ENCODE data around the gene IKBIP. TPM values are rescaled to one million over a fixed set of nuclear protein-coding genes. Genes with fewer than 3 reads are reported as not detected.
"Not testable (repeated sequence)": the region's sequence is repeated elsewhere in the genome, so short reads cannot be mapped to it uniquely, and the experiment has no call there.

Gene IKBIP
- total RNA-seq, 1 experiment from 2014 or later = 10.9 TPM

DNA sequence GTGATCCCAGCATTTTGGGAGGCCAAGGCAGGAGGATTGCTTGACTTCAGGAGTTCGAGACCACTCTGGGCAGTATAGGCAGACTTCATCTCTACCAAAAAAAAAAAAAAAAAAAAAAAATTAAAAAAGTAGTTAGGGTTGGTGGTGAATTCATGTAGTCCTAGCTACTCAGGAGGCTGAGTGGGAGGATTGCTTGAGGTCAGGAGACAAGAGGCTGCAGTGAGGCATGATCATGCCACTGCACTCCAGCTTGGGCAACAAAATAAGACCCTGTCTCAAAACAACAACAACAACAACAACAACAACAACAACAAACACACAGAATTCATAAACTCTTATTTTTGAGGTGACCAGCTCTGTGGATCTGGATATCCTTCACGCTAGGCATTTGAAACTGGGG lies 34.0 kb downstream of the IKBIP start:
- DNase-seq = no peak
- H3K27ac Mint-ChIP-seq (ENCODE audit: unreplicated experiment) = no peak overlapping the region
- Histone ChIP-seq H3K9me3 (no peaks in the 10 kb centered on the region), H3K36me3 (ENCODE audit: control insufficient read depth, insufficient read depth, low read length) (no peaks in the 10 kb centered on the region), H3K4me3 (ENCODE audit: low read depth, low read length) (no peak overlapping the region), H3K4me1 (no peaks in the 10 kb centered on the region), H3K27me3 (replicated peaks; ENCODE audit: control insufficient read depth, insufficient read depth, low read length) (no peaks in the 10 kb centered on the region)
- peaks cover 6% of the 10 kb centered on the region for H3K4me1 Mint-ChIP-seq (ENCODE audit: low read depth, unreplicated experiment)
- TF ChIP-seq, protein P1, sequence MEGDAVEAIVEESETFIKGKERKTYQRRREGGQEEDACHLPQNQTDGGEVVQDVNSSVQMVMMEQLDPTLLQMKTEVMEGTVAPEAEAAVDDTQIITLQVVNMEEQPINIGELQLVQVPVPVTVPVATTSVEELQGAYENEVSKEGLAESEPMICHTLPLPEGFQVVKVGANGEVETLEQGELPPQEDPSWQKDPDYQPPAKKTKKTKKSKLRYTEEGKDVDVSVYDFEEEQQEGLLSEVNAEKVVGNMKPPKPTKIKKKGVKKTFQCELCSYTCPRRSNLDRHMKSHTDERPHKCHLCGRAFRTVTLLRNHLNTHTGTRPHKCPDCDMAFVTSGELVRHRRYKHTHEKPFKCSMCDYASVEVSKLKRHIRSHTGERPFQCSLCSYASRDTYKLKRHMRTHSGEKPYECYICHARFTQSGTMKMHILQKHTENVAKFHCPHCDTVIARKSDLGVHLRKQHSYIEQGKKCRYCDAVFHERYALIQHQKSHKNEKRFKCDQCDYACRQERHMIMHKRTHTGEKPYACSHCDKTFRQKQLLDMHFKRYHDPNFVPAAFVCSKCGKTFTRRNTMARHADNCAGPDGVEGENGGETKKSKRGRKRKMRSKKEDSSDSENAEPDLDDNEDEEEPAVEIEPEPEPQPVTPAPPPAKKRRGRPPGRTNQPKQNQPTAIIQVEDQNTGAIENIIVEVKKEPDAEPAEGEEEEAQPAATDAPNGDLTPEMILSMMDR (IDR thresholded peaks at IDR 0.05; ENCODE audit: insufficient read depth in 1 of 2, low read depth in 1 of 2, low read length in 1 of 2, severe bottlenecking in 1 of 2, unreplicated experiment in 1 of 2) = no peak
- H3K9me3 Mint-ChIP-seq (ENCODE audit: unreplicated experiment) = no peaks in the 10 kb centered on the region
- H3K36me3 Mint-ChIP-seq (ENCODE audit: insufficient read depth, unreplicated experiment) = peaks cover 4% of the 10 kb centered on the region
- CTCF ChIA-PET = no interaction called here
- POLR2A ChIA-PET = no interaction called here
- BruUV-seq (replicated peaks) = no TSS peak
- intact Hi-C loops (cut with micrococcal nuclease; ENCODE audit: unreplicated experiment) = no loop called here
- no peak overlapping the region for H3K4me3 Mint-ChIP-seq (ENCODE audit: unreplicated experiment)
- H3K27me3 Mint-ChIP-seq (ENCODE audit: insufficient read depth, unreplicated experiment) = no peaks in the 10 kb centered on the region

DNA sequence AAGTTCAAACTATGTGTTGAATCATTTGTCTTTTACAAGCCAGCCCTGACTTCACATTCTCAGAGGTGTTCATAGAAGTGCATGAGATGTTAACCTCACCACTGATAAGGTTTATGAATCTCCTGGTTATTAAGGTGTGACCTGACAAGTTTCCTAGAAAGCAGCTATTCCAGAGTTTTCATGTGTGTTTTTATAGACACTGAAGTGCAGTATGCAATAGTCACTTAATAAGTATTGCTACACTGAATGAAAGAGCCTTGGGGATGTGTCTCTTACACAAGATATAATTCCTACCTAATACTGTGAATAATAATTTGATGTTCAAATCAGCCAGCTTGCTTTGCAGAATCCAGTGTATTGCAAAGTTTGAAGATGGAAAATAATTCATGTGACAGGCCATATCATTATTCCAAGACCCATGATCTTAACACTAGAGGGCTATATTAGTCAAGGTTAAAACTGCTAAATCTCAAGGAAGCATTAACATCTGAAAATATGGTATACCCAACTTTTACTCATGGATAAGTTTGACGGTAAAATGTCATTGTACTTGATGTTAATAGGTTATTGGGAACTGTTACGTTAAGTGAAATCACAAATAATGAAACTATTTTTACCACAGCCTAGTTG lies 38.1 kb downstream of the IKBIP start:
- Histone ChIP-seq H3K9me3 (no peaks in the 10 kb centered on the region), H3K4me1 (no peaks in the 10 kb centered on the region), H3K27me3 (replicated peaks; ENCODE audit: control insufficient read depth, insufficient read depth, low read length) (no peaks in the 10 kb centered on the region), H3K4me3 (ENCODE audit: low read depth, low read length) (no peak overlapping the region), H3K36me3 (ENCODE audit: control insufficient read depth, insufficient read depth, low read length) (peaks cover 1% of the 10 kb centered on the region; the same call in 1 of the 2 replicates)
- Mint-ChIP-seq H3K27me3 (ENCODE audit: insufficient read depth, unreplicated experiment) (no peaks in the 10 kb centered on the region), H3K27ac (ENCODE audit: unreplicated experiment) (no peak overlapping the region), H3K36me3 (ENCODE audit: insufficient read depth, unreplicated experiment) (peaks cover 35% of the 10 kb centered on the region), H3K9me3 (ENCODE audit: unreplicated experiment) (no peaks in the 10 kb centered on the region), H3K4me1 (ENCODE audit: low read depth, unreplicated experiment) (no peaks in the 10 kb centered on the region), H3K4me3 (ENCODE audit: unreplicated experiment) (no peak overlapping the region)
- no TSS peak for BruUV-seq (replicated peaks)
- TF ChIP-seq, protein P1 (IDR thresholded peaks at IDR 0.05; ENCODE audit: insufficient read depth in 1 of 2, low read depth in 1 of 2, low read length in 1 of 2, severe bottlenecking in 1 of 2, unreplicated experiment in 1 of 2) = no peak
- ChIA-PET CTCF (interaction anchor here (0.7 kb wide), 1 partner anchor 150 kb away, joined by 3 read pairs; no protein-coding TSS in a partner anchor), POLR2A (interaction anchor here (0.8 kb wide), 1 partner anchor 13 kb away, joined by 3 read pairs; the partner anchor contains the start of gene SLC25A3)
- no peak for DNase-seq
- intact Hi-C loops (cut with micrococcal nuclease; ENCODE audit: unreplicated experiment) = loop anchor here (1.0 to 2.0 kb wide), 2 partner anchors 38 to 48 kb away; partner anchors contain the start of genes APAF1 and IKBIP

DNA sequence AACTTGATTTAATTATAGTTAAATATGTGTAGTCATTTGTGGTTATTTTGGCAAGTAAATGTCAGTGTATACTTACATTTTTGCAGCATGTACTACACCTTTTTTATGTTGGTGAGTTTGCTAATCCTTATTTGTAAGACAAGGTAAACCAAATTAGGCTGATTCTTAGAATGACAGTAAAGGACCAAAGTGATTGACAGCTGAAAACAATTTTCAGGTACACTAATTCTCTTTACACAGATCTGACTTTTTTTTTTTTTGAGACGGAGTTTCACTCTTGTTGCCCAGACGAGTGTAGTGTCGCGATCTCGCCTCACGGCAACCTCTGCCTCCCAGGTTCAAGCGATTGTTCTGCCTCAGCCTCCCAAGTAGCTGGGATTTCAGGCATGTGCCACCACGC lies 42.7 kb downstream of the IKBIP start:
- Histone ChIP-seq H3K36me3 (ENCODE audit: control insufficient read depth, insufficient read depth, low read length) (peaks cover 4% of the 10 kb centered on the region; the same call in 1 of the 2 replicates), H3K9me3 (no peaks in the 10 kb centered on the region), H3K27me3 (replicated peaks; ENCODE audit: control insufficient read depth, insufficient read depth, low read length) (no peaks in the 10 kb centered on the region), H3K4me1 (no peaks in the 10 kb centered on the region), H3K4me3 (ENCODE audit: low read depth, low read length) (no peak overlapping the region)
- DNase-seq = no peak
- Mint-ChIP-seq H3K36me3 (ENCODE audit: insufficient read depth, unreplicated experiment) (peaks cover 78% of the 10 kb centered on the region), H3K27ac (ENCODE audit: unreplicated experiment) (no peak overlapping the region), H3K27me3 (ENCODE audit: insufficient read depth, unreplicated experiment) (no peaks in the 10 kb centered on the region), H3K4me1 (ENCODE audit: low read depth, unreplicated experiment) (no peaks in the 10 kb centered on the region), H3K4me3 (ENCODE audit: unreplicated experiment) (no peak overlapping the region), H3K9me3 (ENCODE audit: unreplicated experiment) (no peaks in the 10 kb centered on the region)
- ChIA-PET CTCF (interaction anchor here (0.8 kb wide), 1 partner anchor 35 kb away, joined by 4 read pairs; no protein-coding TSS in a partner anchor), POLR2A (interaction anchor here (0.6 kb wide), 1 partner anchor 93 kb away, joined by 3 read pairs; no protein-coding TSS in a partner anchor)
- intact Hi-C loops (cut with micrococcal nuclease; ENCODE audit: unreplicated experiment) = no loop called here
- BruUV-seq (replicated peaks) = no TSS peak
- TF ChIP-seq, protein P1 (IDR thresholded peaks at IDR 0.05; ENCODE audit: insufficient read depth in 1 of 2, low read depth in 1 of 2, low read length in 1 of 2, severe bottlenecking in 1 of 2, unreplicated experiment in 1 of 2) = no peak

DNA sequence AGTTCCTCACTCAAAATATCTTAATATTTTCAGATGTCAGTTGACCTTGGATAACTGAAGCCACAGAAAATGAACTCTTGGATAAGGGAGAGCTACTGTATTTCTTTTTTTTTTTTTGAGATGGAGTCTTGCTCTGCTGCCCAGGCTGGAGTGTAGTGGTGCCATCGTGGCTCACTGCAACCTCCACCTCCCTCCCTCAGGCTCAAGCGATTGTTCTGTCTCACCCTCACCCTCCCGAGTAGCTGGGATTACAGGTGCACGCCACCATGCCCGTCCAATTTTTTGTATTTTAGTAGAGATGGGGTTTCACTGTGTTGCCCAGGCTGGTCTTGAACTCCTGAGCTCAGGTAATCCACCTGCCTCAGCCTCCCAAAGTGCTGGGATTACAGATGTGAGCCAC lies 47.3 kb downstream of the IKBIP start:
- H3K36me3 ChIP-seq (ENCODE audit: control insufficient read depth, insufficient read depth, low read length); CTCF ChIA-PET; H3K4me1 ChIP-seq; H3K4me1 Mint-ChIP-seq (ENCODE audit: low read depth, unreplicated experiment); H3K9me3 Mint-ChIP-seq (ENCODE audit: unreplicated experiment); DNase-seq; BruUV-seq (replicated peaks); H3K27me3 Mint-ChIP-seq (ENCODE audit: insufficient read depth, unreplicated experiment); intact Hi-C loops (cut with micrococcal nuclease; ENCODE audit: unreplicated experiment); H3K27ac Mint-ChIP-seq (ENCODE audit: unreplicated experiment); POLR2A ChIA-PET; H3K4me3 Mint-ChIP-seq (ENCODE audit: unreplicated experiment); H3K4me3 ChIP-seq (ENCODE audit: low read depth, low read length); H3K9me3 ChIP-seq; H3K27me3 ChIP-seq (replicated peaks; ENCODE audit: control insufficient read depth, insufficient read depth, low read length): not testable (repeated sequence)
- H3K36me3 Mint-ChIP-seq (ENCODE audit: insufficient read depth, unreplicated experiment) = peaks cover 95% of the 10 kb centered on the region
